Dendritic cell treated with granulocyte-macrophage colony-stimulating factor and Interleukin-4, amounts not matched to agents 40 ng/mL and 50 ng/mL, for 4 days (primary cell): ENCODE measurements around the gene GADL1.

ENCODE experiments used
- H3K27ac Mint-ChIP-seq: one replicate; pipeline ENCODE4 v1.8.0; 2022; ENCODE audit warnings: mild to moderate bottlenecking, mixed read lengths
- H3K27me3 Mint-ChIP-seq: one replicate; pipeline ENCODE4 v1.8.0; 2022; ENCODE audit warnings: mild to moderate bottlenecking, mixed read lengths
- H3K36me3 Mint-ChIP-seq: one replicate; pipeline ENCODE4 v1.8.0; 2022; ENCODE audit warnings: low read depth, mixed read lengths
- H3K4me1 Mint-ChIP-seq: one replicate; pipeline ENCODE4 v1.8.0; 2022; ENCODE audit warnings: low read depth, mixed read lengths
- H3K4me3 Mint-ChIP-seq: one replicate; pipeline ENCODE4 v1.8.0; 2022; ENCODE audit warnings: mild to moderate bottlenecking, moderate library complexity, mixed read lengths
- H3K9me3 Mint-ChIP-seq: one replicate; pipeline ENCODE4 v1.8.0; 2022; ENCODE audit warnings: mixed read lengths
- intact Hi-C: fragments of 100-400 bp; cut with micrococcal nuclease; formaldehyde crosslinking; loops from one replicate; pipeline ENCODE4 v1.15.0; 2022

The GADL1 gene

DNA sequence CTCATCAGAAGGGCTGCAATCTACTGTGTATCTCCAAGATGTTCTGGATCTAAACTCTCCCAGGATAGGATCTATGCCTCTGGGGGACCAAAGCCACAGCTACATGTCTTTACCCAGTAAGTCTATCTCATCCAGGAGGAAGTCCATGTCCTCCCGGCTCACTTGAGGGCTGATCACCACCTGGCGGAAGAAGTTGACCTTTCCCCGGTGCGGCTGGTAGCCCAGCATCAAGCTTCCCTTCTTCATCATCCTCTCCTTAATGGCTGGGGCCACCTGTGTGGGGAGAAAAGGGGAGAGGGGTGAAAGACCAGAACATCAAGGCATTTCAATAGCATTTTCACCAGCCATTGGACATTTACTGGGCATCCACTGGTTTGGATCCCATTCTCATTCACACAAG, 166.3 kb downstream of the GADL1 start:
- intact Hi-C loops = no loop called here
- no peak overlapping the region for H3K27ac Mint-ChIP-seq
- H3K4me3 Mint-ChIP-seq = no peak overlapping the region
- H3K4me1 Mint-ChIP-seq = no peaks in the 10 kb centered on the region
- no peaks in the 10 kb centered on the region for H3K27me3 Mint-ChIP-seq
- H3K9me3 Mint-ChIP-seq = peaks cover 12% of the 10 kb centered on the region
- H3K36me3 Mint-ChIP-seq = no peaks in the 10 kb centered on the region

DNA sequence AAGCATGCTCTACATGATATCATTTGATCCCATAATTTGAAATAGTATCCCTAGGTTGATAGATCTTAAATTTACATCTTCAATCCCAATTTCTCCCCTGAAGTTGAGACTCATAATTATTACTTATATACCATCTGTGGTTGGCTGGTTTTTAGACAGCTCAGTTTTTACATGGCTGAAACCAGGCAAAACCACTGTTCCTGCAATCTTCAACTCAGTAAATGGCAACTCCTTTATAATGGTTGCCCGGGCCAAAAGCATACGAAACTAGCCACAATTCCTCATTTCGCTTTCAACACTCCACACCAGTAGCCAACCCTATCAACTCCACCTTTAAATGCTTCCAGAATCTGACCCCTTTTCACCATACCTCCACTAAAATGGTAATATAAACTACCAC, 169.6 kb downstream of the GADL1 start:
- H3K27ac Mint-ChIP-seq = no peak overlapping the region
- no peak overlapping the region for H3K4me3 Mint-ChIP-seq
- intact Hi-C loops = no loop called here
- no peaks in the 10 kb centered on the region for H3K36me3 Mint-ChIP-seq
- H3K9me3 Mint-ChIP-seq = peaks cover 12% of the 10 kb centered on the region
- no peaks in the 10 kb centered on the region for H3K4me1 Mint-ChIP-seq
- H3K27me3 Mint-ChIP-seq = no peaks in the 10 kb centered on the region

DNA sequence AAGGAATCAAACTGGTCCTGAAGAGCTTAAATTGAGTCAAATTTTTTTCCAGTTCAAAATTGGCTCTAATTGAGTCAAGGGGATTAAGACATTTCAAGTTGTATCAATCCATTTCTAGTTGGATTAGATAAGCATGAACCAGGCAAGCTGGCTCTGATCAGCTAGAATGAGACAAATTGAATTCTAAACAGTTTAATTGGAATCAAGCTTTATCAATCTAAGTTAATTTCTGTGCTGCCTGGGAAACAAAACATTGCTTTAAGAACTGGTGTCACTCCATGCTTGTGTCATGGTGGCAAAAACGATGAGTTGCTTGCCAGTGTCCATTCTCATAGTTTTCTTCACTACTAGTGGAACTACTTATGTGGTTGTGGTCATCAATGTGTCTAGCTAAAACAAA, 171.2 kb downstream of the GADL1 start:
- no peaks in the 10 kb centered on the region for H3K27me3 Mint-ChIP-seq
- no peaks in the 10 kb centered on the region for H3K4me1 Mint-ChIP-seq
- peaks cover 12% of the 10 kb centered on the region for H3K9me3 Mint-ChIP-seq
- H3K27ac Mint-ChIP-seq = no peak overlapping the region
- no peaks in the 10 kb centered on the region for H3K36me3 Mint-ChIP-seq
- intact Hi-C loops = no loop called here
- H3K4me3 Mint-ChIP-seq = no peak overlapping the region

DNA sequence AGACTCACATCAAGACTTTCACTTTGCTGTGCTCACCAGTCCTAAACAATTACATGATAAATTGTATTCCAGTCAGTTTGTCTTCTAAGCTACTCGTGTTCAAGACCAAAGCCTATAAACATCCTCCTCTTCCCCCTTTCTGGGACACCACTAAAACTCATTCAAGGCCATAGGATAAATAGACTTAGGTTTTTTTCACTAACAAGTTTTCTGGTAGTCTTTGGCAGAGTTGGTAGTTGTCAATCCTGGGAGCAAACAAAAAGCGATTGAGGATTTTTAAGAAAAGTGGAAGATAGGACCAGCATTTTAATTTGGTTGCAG, 173.2 kb downstream of the GADL1 start:
- H3K36me3 Mint-ChIP-seq = no peaks in the 10 kb centered on the region
- no peak overlapping the region for H3K27ac Mint-ChIP-seq
- H3K27me3 Mint-ChIP-seq = no peaks in the 10 kb centered on the region
- H3K4me1 Mint-ChIP-seq = no peaks in the 10 kb centered on the region
- H3K4me3 Mint-ChIP-seq = no peak overlapping the region
- H3K9me3 Mint-ChIP-seq = peaks cover 12% of the 10 kb centered on the region
- intact Hi-C loops = no loop called here

DNA sequence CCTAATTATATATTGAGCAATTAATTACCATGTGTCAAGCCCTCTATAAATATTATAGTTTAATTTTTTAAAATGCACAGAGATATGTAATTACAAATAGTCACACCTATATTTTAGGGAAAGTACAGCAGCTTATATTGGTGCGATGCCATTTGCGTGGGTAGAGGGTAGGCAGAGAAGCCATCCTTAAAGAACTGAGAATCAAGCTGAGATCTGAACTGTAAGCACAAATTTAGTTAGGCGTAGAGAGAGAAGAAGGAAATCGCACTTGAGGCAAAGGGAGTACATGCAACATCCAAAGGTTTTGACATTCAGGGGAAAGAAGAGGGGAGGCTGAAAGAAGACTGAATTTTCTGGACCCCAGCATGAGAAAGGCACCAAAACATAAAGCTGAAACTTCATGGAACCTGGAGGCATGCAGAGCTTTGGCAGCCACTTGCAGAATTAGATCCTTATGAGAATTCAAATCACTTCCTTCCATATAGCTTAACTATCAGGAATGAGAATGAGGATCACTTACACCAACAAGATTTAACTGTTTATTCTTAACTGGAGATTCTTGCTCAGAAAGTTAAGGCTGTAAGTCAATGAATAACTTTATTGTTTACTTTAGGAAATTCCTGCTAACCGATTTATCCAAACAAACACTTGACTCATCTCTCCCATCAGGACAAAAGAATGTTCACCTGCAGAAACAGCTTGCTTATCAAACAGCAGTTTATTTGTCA, 173.7 kb downstream of the GADL1 start:
- intact Hi-C loops = no loop called here
- Mint-ChIP-seq H3K4me1 (no peaks in the 10 kb centered on the region), H3K9me3 (peaks cover 12% of the 10 kb centered on the region), H3K27ac (no peak overlapping the region), H3K27me3 (no peaks in the 10 kb centered on the region), H3K36me3 (no peaks in the 10 kb centered on the region), H3K4me3 (no peak overlapping the region)

DNA sequence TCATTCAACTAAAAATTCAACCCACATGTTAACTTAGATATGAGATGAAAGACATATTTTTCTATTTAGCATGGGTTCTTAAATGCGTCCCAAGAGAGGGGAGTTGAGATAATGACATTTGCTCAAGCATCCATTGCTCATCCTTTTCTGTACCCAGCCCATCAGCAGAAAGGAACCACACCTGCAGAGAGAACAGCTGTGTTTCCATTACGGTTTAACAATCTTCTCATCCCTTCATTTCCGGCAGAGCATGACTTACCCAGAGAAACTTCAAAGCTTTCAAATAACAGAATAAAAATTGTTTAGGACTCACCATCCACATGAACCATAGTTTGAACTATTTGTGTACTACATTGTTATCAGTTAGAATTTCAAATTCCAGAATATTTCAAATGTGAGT, 174.9 kb downstream of the GADL1 start:
- no peaks in the 10 kb centered on the region for H3K4me1 Mint-ChIP-seq
- H3K27me3 Mint-ChIP-seq = no peaks in the 10 kb centered on the region
- intact Hi-C loops = no loop called here
- no peaks in the 10 kb centered on the region for H3K36me3 Mint-ChIP-seq
- H3K4me3 Mint-ChIP-seq = no peak overlapping the region
- no peaks in the 10 kb centered on the region for H3K9me3 Mint-ChIP-seq
- H3K27ac Mint-ChIP-seq = no peak overlapping the region

DNA sequence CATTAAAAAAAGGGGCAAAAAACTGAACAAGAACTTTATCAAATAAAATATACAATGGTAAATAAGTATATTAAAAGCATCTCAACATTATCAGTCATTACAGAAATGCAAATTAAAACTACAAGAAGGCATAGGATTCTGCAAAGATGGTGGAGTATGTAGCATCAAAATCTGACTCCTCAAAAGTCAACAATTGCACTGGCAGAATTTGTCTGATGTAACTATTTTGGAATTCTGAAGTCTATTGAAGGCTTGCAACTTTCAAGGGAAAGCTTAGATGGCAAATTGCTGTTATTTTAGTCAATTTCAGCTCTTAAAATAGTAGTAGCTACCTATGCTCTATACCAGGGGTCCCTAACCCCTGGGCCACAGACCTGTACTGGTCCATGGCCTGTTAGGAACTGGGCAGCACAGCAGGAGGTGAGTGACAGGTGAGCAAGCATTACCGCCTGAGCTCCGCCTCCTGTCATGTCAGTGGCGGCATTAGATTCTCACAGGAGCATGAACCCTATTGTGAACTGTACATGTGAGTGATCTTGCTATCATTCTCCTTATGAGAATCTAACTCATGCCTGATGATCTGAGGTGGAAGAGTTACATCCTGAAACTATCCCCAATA, 180.5 kb downstream of the GADL1 start:
- Mint-ChIP-seq H3K9me3 (no peaks in the 10 kb centered on the region), H3K4me1 (peaks cover 4% of the 10 kb centered on the region), H3K27ac (no peak overlapping the region), H3K27me3 (no peaks in the 10 kb centered on the region), H3K4me3 (no peak overlapping the region), H3K36me3 (no peaks in the 10 kb centered on the region)
- intact Hi-C loops = no loop called here

DNA sequence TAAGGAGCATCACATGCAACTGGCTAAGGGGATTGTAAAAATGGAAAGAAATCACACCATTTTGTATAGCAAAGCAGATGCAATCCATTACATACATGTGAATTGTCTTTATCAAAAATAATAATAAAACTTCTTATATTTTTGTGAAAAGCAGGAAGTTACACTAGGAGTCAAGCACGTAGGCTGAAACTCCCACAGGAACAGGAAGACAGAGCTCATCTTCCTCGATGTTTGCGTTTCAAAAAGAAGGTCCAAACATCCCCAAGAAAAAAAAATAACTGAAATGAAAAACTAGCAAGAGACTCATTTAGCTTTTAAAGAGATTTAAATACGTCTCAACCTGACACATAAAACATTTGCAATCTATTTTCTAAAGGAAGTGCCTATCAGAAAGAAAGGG, 181.5 kb downstream of the GADL1 start:
- no peak overlapping the region for H3K4me3 Mint-ChIP-seq

DNA sequence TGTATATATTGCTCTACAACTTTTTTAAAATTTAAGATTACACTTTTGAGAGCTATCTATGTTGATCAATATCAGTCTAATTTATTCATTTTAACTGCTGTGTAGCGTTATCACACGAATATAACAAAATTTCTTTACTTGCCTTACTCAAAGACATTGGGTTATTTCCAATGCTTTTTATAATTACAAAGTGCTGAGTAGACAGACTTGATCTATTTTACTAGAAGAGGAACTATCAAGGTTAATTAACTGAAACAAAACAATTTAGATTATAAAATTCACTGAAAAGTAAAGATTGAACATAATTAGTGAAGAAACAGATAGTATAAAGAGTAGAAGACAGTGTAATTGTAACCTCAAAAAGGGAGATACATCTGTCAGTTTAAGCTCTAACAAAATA, 182.6 kb downstream of the GADL1 start:
- Mint-ChIP-seq H3K27ac (no peak overlapping the region), H3K9me3 (no peaks in the 10 kb centered on the region), H3K36me3 (no peaks in the 10 kb centered on the region), H3K4me3 (no peak overlapping the region), H3K4me1 (peaks cover 6% of the 10 kb centered on the region), H3K27me3 (no peaks in the 10 kb centered on the region)
- intact Hi-C loops = no loop called here

More for the DNA sequence above, 181.5 kb downstream of the GADL1 start:
- H3K4me1 Mint-ChIP-seq = peaks cover 6% of the 10 kb centered on the region
- no peaks in the 10 kb centered on the region for H3K9me3 Mint-ChIP-seq
- no peaks in the 10 kb centered on the region for H3K36me3 Mint-ChIP-seq
- no peaks in the 10 kb centered on the region for H3K27me3 Mint-ChIP-seq
- intact Hi-C loops = no loop called here
- no peak overlapping the region for H3K27ac Mint-ChIP-seq

DNA sequence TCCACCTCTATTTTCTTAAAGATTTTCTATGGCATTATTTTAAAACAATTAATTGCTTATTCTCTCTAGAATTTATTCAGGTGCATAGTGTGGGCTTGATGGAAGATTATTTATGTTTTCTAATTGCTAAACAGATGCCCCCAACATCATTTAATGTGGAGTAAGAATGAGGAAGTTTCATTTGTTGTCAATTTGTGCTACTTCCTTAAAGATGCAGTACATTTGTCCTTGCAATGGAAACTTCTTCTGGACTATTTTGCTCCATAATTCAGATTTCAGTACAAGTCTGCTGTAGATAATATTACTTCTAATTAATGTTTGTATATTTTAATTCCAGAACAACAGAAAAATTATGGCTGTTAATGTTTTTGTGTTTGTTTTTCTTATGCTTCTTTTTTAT, 183.3 kb downstream of the GADL1 start:
- H3K9me3 Mint-ChIP-seq = no peaks in the 10 kb centered on the region
- H3K36me3 Mint-ChIP-seq = no peaks in the 10 kb centered on the region
- H3K27ac Mint-ChIP-seq = no peak overlapping the region
- intact Hi-C loops = no loop called here
- H3K4me3 Mint-ChIP-seq = no peak overlapping the region
- no peaks in the 10 kb centered on the region for H3K27me3 Mint-ChIP-seq
- H3K4me1 Mint-ChIP-seq = peaks cover 6% of the 10 kb centered on the region

DNA sequence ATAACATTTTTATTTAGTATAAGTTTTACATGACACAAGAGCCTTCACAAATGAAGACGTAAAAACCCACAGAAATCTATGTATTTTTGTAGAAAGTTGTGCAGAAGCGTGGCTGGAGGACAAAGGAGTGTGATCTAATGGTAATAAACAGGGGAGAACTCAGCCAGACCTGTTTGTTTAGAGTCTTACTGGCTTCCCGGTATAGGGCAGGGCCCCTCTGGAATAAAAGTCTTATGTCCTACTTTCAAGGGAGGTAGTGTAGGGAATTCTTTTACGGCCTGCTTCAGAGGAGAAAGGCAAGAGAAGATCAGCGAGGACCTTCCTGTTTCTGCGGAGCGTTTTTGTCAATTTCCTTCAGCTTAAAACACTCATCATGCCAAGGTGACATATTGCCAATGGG, 184.4 kb downstream of the GADL1 start:
- Mint-ChIP-seq H3K27ac (no peak overlapping the region), H3K9me3 (no peaks in the 10 kb centered on the region), H3K4me3 (no peak overlapping the region), H3K4me1 (peaks cover 6% of the 10 kb centered on the region), H3K27me3 (no peaks in the 10 kb centered on the region), H3K36me3 (peaks cover 11% of the 10 kb centered on the region)
- intact Hi-C loops = no loop called here

DNA sequence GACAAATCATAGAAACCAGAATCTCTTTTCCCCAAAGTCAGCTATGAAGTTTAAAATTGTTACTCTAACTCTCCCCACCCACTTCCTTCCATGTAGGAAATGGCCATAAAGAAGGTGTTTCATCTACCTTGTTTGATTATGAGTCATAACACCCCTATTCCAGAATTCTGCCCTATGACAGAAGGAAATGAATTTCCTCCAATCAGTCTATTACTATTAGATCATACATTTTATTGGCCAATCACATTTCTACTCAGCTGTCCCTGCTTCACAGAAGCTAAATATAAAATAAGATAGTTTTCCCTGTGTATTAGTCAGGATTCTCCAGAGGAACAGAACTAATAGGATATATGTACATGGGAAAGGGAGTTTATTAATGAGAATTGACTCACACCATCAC, 186.0 kb downstream of the GADL1 start:
- no peak overlapping the region for H3K4me3 Mint-ChIP-seq
- peaks cover 6% of the 10 kb centered on the region for H3K4me1 Mint-ChIP-seq
- peaks cover 19% of the 10 kb centered on the region for H3K36me3 Mint-ChIP-seq
- no peaks in the 10 kb centered on the region for H3K27me3 Mint-ChIP-seq
- H3K27ac Mint-ChIP-seq = no peak overlapping the region
- H3K9me3 Mint-ChIP-seq = no peaks in the 10 kb centered on the region
- intact Hi-C loops = no loop called here

DNA sequence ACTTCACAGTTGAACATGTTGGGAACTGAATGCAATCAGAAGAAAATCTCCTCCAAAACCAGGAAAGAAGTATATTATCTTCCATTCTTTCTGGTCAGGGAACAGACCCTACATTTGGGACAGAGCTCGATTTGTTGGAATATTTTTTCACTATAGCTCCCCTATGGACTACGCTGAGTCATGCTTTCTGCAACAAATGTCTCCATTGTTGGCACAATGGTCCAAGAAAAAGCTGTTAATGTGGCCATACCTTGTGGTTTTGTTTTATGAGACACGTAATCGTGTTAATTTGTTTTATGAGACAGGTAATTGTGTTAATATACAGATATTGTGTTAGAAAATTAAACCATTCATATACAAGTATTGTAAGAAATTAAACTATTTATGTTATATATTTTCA, 186.6 kb downstream of the GADL1 start:
- Mint-ChIP-seq H3K4me1 (peaks cover 12% of the 10 kb centered on the region), H3K27ac (no peak overlapping the region), H3K27me3 (no peaks in the 10 kb centered on the region), H3K9me3 (no peaks in the 10 kb centered on the region), H3K36me3 (peaks cover 25% of the 10 kb centered on the region), H3K4me3 (no peak overlapping the region)
- intact Hi-C loops = no loop called here

DNA sequence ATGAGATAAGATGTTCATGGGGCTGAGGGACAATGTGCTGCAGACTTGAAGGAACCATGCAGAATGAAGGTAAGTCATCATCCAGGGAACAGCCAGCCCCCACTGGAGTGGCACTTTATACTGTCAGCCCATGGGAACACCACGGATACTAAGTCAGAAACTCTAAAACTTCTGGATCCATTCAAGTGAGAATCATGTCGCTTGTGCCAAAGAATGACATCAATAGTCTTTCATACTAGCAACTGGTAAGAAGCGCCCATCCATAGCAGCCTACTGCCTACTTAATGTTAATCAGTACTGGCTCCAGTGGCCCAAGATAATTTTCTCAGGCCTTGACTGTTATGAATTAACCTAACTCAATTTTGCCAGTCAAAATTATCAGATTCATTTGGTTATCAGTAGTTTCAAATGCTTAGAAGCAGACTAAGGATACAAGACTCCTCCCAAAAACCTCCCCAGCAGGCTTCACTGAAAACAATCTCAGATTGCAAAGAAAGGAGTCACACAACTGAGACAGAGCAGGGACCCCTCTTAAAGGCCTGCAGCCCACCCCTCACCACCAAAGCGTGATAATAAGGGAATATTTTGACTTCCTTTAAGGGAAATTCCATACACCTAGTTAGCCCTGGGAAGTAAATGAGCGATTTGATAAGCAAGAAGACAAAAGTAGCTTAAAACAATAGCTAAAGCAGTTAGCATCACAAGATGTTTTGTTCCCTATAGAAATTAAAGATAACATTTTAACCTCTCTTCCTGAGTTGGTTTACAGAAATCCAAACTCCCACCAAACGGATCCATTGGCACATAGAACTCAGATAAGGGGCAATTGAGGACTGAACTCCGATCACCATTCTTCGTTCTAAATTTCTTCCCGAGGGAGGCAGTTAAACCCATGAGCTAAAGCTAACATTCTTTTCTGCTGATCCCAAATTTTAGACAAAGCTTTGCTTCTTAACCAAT, 189.2 kb downstream of the GADL1 start:
- Mint-ChIP-seq H3K4me1 (peaks cover 13% of the 10 kb centered on the region), H3K36me3 (peaks cover 32% of the 10 kb centered on the region), H3K4me3 (no peak overlapping the region), H3K9me3 (no peaks in the 10 kb centered on the region), H3K27ac (no peak overlapping the region), H3K27me3 (no peaks in the 10 kb centered on the region)
- intact Hi-C loops = no loop called here
